ENCODE results near the gene CPTP. TPM values are rescaled to one million over a fixed set of nuclear protein-coding genes. Genes with fewer than 3 reads are reported as not detected.

The CPTP gene
- total RNA-seq, 1 experiment from 2014 or later, result 141 TPM

DNA sequence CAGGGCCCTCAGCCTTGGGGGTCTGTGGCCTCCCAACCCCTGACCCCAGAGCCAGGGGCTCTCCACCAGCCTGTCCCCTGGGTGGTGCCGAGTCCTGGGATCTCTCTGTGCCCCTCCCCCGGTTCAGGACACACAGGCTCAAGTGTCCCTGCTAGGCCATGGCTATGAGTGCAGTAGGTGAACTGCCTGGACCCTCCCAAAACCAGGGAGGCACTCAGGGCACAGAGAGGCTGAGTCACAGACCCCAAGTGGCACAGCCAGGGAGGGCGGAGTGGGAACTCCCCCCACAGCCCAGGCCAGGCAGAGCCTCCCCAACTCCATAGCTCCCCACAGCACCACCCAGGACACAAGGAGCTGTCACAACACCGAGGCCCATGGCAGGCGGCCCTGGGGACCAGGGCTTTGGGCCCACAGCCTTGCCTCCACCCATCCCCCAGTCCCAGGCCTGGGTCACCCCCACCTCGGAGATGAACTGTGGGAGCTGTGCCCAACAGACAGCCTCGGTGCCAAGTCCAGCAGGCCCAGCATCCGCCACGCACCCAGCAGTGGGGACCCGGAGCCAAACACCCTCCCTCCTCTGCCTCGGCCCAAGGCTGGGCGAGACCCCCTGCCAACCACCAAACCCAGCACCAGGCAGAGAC lies 21.4 kb downstream of the CPTP start:
- no peaks in the 10 kb centered on the region for H3K9me3 ChIP-seq (ENCODE audit: low read length)
- ChIA-PET POLR2A (ENCODE audit: unreplicated experiment) (no interaction called here), CTCF (no interaction called here)
- no TSS peak for BruUV-seq (replicated peaks)
- no peaks in the 10 kb centered on the region for H3K27me3 ChIP-seq (ENCODE audit: low read length)
- H3K4me1 ChIP-seq (ENCODE audit: insufficient read depth, low read length), result peaks cover 45% of the 10 kb centered on the region
- peaks cover 18% of the 10 kb centered on the region; the same call in 1 of the 2 replicates for H3K36me3 ChIP-seq (ENCODE audit: low read depth, low read length)
- H3K9ac ChIP-seq (ENCODE audit: low read length), result peak overlapping the region; percentile 93
- H3K4me3 ChIP-seq (ENCODE audit: low read length), result peak overlapping the region; percentile 91
- H3K9me2 ChIP-seq (replicated peaks; ENCODE audit: low read length), result no peaks in the 10 kb centered on the region
- intact Hi-C loops (cut with micrococcal nuclease), result loop anchor here (2.0 kb wide), 3 partner anchors 15 to 29 kb away; partner anchors contain the start of genes AURKAIP1 and TAS1R3
- DNase-seq (no peak), ATAC-seq (no peak)
- no peak for TF ChIP-seq EZH2phosphoT487 (IDR thresholded peaks at IDR 0.05; ENCODE audit: borderline replicate concordance, low read length)
- no peak for TF ChIP-seq EZH2 (IDR thresholded peaks at IDR 0.05; ENCODE audit: low read length, unreplicated experiment)
- TF ChIP-seq CTCF (conservative IDR thresholded peaks at IDR 0.05; ENCODE audit: low read depth, low read length), result no peak
- H3K27ac ChIP-seq (ENCODE audit: low read length), result peak overlapping the region; percentile 97
- H2AFZ ChIP-seq (ENCODE audit: low read length), result no peak overlapping the region
- peak overlapping the region; percentile 98 for H3K4me2 ChIP-seq (ENCODE audit: low read length)
- peaks cover 78% of the 10 kb centered on the region for H3K79me2 ChIP-seq (ENCODE audit: low read length)
- no peaks in the 10 kb centered on the region for H4K20me1 ChIP-seq (ENCODE audit: low read length)
- no peaks in the 10 kb centered on the region for H3F3A ChIP-seq (ENCODE audit: low read length, unreplicated experiment)

DNA sequence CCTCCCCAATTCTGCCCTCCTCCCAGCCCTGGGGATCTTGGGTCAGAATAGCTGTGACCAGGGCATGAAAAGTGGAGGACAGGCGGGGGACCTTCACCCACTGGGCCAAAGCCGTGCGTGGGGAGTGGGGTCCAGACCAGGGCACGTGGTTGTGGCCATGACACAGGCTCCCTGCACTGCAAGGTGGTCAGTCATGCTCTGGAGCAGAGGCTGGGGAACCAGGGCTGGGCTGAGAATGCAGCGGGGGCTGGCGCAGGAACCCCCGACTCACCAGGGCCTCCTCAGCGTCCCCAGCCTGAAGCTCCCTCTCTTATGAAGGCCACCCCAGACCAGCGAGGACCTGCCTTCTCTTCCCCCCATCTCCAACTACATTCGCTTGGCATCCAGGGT lies 21.9 kb downstream of the CPTP start:
- H3K27me3 ChIP-seq (ENCODE audit: low read length), result no peaks in the 10 kb centered on the region
- no peak for DNase-seq
- no peaks in the 10 kb centered on the region for H3K9me3 ChIP-seq (ENCODE audit: low read length)
- no peaks in the 10 kb centered on the region for H4K20me1 ChIP-seq (ENCODE audit: low read length)
- no peaks in the 10 kb centered on the region for H3K9me2 ChIP-seq (replicated peaks; ENCODE audit: low read length)
- ChIA-PET POLR2A (ENCODE audit: unreplicated experiment) (no interaction called here), CTCF (no interaction called here)
- BruUV-seq (replicated peaks), result no TSS peak
- H3K4me1 ChIP-seq (ENCODE audit: insufficient read depth, low read length), result peaks cover 47% of the 10 kb centered on the region
- ATAC-seq, result no peak
- peak overlapping the region; percentile 97 for H3K27ac ChIP-seq (ENCODE audit: low read length)
- peak overlapping the region; percentile 91 for H3K4me3 ChIP-seq (ENCODE audit: low read length)
- TF ChIP-seq EZH2phosphoT487 (IDR thresholded peaks at IDR 0.05; ENCODE audit: borderline replicate concordance, low read length) (no peak), CTCF (conservative IDR thresholded peaks at IDR 0.05; ENCODE audit: low read depth, low read length) (no peak), EZH2 (IDR thresholded peaks at IDR 0.05; ENCODE audit: low read length, unreplicated experiment) (no peak)
- H2AFZ ChIP-seq (ENCODE audit: low read length), result no peak overlapping the region
- H3K4me2 ChIP-seq (ENCODE audit: low read length), result peak overlapping the region; percentile 98
- intact Hi-C loops (cut with micrococcal nuclease), result no loop called here
- H3K9ac ChIP-seq (ENCODE audit: low read length), result peak overlapping the region; percentile 93
- peaks cover 75% of the 10 kb centered on the region for H3K79me2 ChIP-seq (ENCODE audit: low read length)
- H3F3A ChIP-seq (ENCODE audit: low read length, unreplicated experiment), result no peaks in the 10 kb centered on the region
- peaks cover 14% of the 10 kb centered on the region; the same call in 1 of the 2 replicates for H3K36me3 ChIP-seq (ENCODE audit: low read depth, low read length)

DNA sequence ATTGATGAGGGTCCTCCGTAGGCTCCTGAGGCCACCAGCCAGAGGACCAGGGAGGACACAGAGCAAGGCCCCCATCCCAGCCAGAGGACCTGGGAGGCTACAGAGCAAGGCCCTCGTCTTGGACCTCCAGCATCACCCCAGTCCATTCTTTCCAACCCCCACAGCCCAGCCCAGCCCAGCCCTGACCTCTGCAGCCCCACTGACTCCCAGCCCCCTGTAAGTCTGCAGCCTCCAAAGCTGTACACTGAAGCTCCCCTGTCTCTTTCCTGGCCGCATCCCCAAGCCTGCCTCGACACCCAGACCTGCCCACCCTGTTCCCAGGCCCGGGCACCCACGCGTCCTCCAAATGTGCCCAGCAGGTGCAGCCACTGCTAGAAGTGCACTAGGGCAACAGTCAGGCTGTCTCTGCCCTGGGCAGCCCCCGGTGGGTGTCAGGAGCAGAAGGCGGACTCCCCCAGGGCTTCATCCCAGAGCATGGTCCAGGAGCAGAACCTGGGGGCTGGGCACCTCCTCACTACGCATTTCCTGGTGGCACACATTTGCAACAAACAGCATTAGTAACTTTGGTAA lies 22.5 kb downstream of the CPTP start:
- H3K79me2 ChIP-seq (ENCODE audit: low read length), result peaks cover 74% of the 10 kb centered on the region
- intact Hi-C loops (cut with micrococcal nuclease), result no loop called here
- no peak overlapping the region for H2AFZ ChIP-seq (ENCODE audit: low read length)
- H3K27me3 ChIP-seq (ENCODE audit: low read length), result no peaks in the 10 kb centered on the region
- no peaks in the 10 kb centered on the region for H3F3A ChIP-seq (ENCODE audit: low read length, unreplicated experiment)
- no peak for DNase-seq
- H3K27ac ChIP-seq (ENCODE audit: low read length), result peak overlapping the region; percentile 97
- H3K4me2 ChIP-seq (ENCODE audit: low read length), result peak overlapping the region; percentile 98
- peaks cover 51% of the 10 kb centered on the region for H3K4me1 ChIP-seq (ENCODE audit: insufficient read depth, low read length)
- H3K36me3 ChIP-seq (ENCODE audit: low read depth, low read length), result peaks cover 7% of the 10 kb centered on the region; the same call in 1 of the 2 replicates
- no peak for ATAC-seq
- no peaks in the 10 kb centered on the region for H3K9me3 ChIP-seq (ENCODE audit: low read length)
- ChIA-PET POLR2A (ENCODE audit: unreplicated experiment) (interaction anchor here (1.4 kb wide), 1 partner anchor 28 kb away, joined by 4 read pairs; the partner anchor contains the start of gene AURKAIP1), CTCF (no interaction called here)
- TSS peak; percentile 36 for BruUV-seq (replicated peaks)
- no peak for TF ChIP-seq EZH2phosphoT487 (IDR thresholded peaks at IDR 0.05; ENCODE audit: borderline replicate concordance, low read length)
- no peak for TF ChIP-seq EZH2 (IDR thresholded peaks at IDR 0.05; ENCODE audit: low read length, unreplicated experiment)
- no peak for TF ChIP-seq CTCF (conservative IDR thresholded peaks at IDR 0.05; ENCODE audit: low read depth, low read length)
- peak overlapping the region; percentile 93 for H3K9ac ChIP-seq (ENCODE audit: low read length)
- H4K20me1 ChIP-seq (ENCODE audit: low read length), result no peaks in the 10 kb centered on the region
- H3K4me3 ChIP-seq (ENCODE audit: low read length), result peak overlapping the region; percentile 91
- H3K9me2 ChIP-seq (replicated peaks; ENCODE audit: low read length), result no peaks in the 10 kb centered on the region

All from PC-3 (cell line).